ENCODE measurements around the gene C12orf43. TPM values are rescaled to one million over a fixed set of nuclear protein-coding genes. Genes with fewer than 3 reads are reported as not detected.

C12orf43 gene
- polyA plus RNA-seq, 1 donor from 2014 or later = 20.3 TPM

DNA sequence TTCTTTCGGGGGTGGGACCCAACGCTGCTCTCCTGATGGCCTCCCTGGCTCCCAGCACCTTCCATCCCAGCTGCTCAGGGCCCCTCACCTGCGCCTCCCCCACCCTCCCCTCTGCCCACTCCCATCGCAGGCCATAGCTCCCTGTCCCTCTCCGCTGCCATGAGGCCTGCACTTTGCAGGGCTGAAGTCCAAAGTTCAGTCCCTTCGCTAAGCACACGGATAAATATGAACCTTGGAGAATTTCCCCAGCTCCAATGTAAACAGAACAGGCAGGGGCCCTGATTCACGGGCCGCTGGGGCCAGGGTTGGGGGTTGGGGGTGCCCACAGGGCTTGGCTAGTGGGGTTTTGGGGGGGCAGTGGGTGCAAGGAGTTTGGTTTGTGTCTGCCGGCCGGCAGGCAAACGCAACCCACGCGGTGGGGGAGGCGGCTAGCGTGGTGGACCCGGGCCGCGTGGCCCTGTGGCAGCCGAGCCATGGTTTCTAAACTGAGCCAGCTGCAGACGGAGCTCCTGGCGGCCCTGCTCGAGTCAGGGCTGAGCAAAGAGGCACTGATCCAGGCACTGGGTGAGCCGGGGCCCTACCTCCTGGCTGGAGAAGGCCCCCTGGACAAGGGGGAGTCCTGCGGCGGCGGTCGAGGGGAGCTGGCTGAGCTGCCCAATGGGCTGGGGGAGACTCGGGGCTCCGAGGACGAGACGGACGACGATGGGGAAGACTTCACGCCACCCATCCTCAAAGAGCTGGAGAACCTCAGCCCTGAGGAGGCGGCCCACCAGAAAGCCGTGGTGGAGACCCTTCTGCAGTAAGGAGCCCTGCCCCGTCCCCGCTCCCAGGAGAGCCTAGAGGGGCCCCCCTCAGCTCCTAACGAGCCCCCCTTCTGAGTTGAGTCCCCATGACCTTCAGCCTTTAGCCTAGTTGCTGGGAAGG, 37.7 kb downstream of the C12orf43 start, which contains the start of gene HNF1A:
Gene HNF1A (plus strand): TSS at position 248 of the 924 bp plus-strand sequence. CDS start 226 bp downstream, at position 474.
- no peak within 1 kb of the TSS for H3K9ac ChIP-seq (ENCODE audit: low read length)
- TF ChIP-seq MXI1 (conservative IDR thresholded peaks at IDR 0.05; ENCODE audit: poor library complexity, severe bottlenecking) (no peak), TAF1 (IDR thresholded peaks at IDR 0.05; ENCODE audit: low read depth) (no peak), POLR2AphosphoS5 (IDR thresholded peaks at IDR 0.05) (no peak), SMC3 (conservative IDR thresholded peaks at IDR 0.05; ENCODE audit: poor library complexity) (no peak), RAD21 (conservative IDR thresholded peaks at IDR 0.05) (no peak), EP300 (conservative IDR thresholded peaks at IDR 0.05; ENCODE audit: poor library complexity, severe bottlenecking) (no peak), EZH2 (IDR thresholded peaks at IDR 0.05; ENCODE audit: borderline replicate concordance, insufficient read depth, low read length, poor library complexity, severe bottlenecking) (no peak)
- TF ChIP-seq, protein P1, sequence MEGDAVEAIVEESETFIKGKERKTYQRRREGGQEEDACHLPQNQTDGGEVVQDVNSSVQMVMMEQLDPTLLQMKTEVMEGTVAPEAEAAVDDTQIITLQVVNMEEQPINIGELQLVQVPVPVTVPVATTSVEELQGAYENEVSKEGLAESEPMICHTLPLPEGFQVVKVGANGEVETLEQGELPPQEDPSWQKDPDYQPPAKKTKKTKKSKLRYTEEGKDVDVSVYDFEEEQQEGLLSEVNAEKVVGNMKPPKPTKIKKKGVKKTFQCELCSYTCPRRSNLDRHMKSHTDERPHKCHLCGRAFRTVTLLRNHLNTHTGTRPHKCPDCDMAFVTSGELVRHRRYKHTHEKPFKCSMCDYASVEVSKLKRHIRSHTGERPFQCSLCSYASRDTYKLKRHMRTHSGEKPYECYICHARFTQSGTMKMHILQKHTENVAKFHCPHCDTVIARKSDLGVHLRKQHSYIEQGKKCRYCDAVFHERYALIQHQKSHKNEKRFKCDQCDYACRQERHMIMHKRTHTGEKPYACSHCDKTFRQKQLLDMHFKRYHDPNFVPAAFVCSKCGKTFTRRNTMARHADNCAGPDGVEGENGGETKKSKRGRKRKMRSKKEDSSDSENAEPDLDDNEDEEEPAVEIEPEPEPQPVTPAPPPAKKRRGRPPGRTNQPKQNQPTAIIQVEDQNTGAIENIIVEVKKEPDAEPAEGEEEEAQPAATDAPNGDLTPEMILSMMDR (IDR thresholded peaks at IDR 0.05; ENCODE audit: poor library complexity, severe bottlenecking) = no peak
- TF ChIP-seq, protein P2, sequence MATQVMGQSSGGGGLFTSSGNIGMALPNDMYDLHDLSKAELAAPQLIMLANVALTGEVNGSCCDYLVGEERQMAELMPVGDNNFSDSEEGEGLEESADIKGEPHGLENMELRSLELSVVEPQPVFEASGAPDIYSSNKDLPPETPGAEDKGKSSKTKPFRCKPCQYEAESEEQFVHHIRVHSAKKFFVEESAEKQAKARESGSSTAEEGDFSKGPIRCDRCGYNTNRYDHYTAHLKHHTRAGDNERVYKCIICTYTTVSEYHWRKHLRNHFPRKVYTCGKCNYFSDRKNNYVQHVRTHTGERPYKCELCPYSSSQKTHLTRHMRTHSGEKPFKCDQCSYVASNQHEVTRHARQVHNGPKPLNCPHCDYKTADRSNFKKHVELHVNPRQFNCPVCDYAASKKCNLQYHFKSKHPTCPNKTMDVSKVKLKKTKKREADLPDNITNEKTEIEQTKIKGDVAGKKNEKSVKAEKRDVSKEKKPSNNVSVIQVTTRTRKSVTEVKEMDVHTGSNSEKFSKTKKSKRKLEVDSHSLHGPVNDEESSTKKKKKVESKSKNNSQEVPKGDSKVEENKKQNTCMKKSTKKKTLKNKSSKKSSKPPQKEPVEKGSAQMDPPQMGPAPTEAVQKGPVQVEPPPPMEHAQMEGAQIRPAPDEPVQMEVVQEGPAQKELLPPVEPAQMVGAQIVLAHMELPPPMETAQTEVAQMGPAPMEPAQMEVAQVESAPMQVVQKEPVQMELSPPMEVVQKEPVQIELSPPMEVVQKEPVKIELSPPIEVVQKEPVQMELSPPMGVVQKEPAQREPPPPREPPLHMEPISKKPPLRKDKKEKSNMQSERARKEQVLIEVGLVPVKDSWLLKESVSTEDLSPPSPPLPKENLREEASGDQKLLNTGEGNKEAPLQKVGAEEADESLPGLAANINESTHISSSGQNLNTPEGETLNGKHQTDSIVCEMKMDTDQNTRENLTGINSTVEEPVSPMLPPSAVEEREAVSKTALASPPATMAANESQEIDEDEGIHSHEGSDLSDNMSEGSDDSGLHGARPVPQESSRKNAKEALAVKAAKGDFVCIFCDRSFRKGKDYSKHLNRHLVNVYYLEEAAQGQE (IDR thresholded peaks at IDR 0.05; ENCODE audit: borderline replicate concordance) = no peak
- H3K9me2 ChIP-seq (ENCODE audit: insufficient read depth, low read length) = no peaks in the 10 kb centered on the region
- no peaks in the 10 kb centered on the region for H3K79me2 ChIP-seq (replicated peaks; ENCODE audit: insufficient read depth, low read length)
- H3K27me3 ChIP-seq (ENCODE audit: insufficient read depth, low read depth, low read length) = no peaks in the 10 kb centered on the region
- no peaks in the 10 kb centered on the region for H3F3A ChIP-seq (ENCODE audit: insufficient read depth, low read length, poor library complexity, severe bottlenecking)
- H3K4me3 ChIP-seq (ENCODE audit: low read length) = no peak within 1 kb of the TSS
- H2AFZ ChIP-seq (ENCODE audit: low read depth, low read length) = no peak within 1 kb of the TSS
- no peaks in the 10 kb centered on the region for H3K9me3 ChIP-seq (ENCODE audit: low read length)
- H3K4me2 ChIP-seq (ENCODE audit: low read length) = no peak within 1 kb of the TSS
- H3K27ac ChIP-seq (ENCODE audit: low read length) = no peak within 1 kb of the TSS
- H3K36me3 ChIP-seq (ENCODE audit: insufficient read depth, low read length) = no peaks in the 10 kb centered on the region
- H4K20me1 ChIP-seq (ENCODE audit: insufficient read depth) = no peaks in the 10 kb centered on the region

DNA sequence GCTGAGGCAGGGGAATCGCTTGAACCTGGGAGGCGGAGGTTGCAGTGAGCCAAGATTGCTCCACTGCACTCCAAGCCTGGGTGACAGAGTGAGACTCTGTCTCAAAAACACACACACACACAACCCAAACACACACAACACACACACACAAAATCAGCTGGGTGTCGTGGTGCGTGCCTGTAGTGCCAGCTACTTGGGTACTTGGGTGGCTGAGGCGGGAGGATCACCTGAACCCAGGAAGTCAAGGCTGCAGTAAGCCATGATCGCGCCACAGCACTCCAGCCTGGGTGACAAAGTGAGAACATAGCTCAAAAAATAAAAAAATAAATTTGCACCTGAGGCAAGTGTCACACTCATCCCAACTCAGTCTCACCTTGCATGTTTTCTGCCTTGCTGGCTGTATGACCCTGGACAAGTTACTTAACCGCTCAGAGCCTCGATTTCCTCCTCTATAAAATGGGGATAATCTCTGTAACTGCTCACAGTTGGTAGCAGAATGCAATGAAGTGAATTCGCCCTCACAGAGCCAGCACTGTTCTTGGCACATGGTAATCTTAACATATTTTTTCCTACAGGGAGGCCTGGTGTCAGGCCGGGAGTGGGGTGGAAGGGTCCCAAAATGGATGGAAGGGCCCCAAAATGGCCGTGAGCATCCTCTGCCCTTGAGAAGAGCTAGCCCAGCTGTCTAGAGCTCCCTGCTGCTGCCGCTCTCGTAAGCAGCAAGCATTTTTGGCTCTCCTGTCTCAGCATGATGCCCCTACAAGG, 38.6 kb downstream of the C12orf43 start:
- H3K27me3 ChIP-seq (ENCODE audit: insufficient read depth, low read depth, low read length) = no peaks in the 10 kb centered on the region
- no peaks in the 10 kb centered on the region for H3K36me3 ChIP-seq (ENCODE audit: insufficient read depth, low read length)
- no peak overlapping the region for H3K27ac ChIP-seq (ENCODE audit: low read length)
- TF ChIP-seq MXI1 (conservative IDR thresholded peaks at IDR 0.05; ENCODE audit: poor library complexity, severe bottlenecking) = no peak
- TF ChIP-seq EP300 (conservative IDR thresholded peaks at IDR 0.05; ENCODE audit: poor library complexity, severe bottlenecking) = no peak
- no peak for TF ChIP-seq SMC3 (conservative IDR thresholded peaks at IDR 0.05; ENCODE audit: poor library complexity)
- no peaks in the 10 kb centered on the region for H3F3A ChIP-seq (ENCODE audit: insufficient read depth, low read length, poor library complexity, severe bottlenecking)
- no peak overlapping the region for H3K4me3 ChIP-seq (ENCODE audit: low read length)
- no peaks in the 10 kb centered on the region for H3K9me3 ChIP-seq (ENCODE audit: low read length)
- H4K20me1 ChIP-seq (ENCODE audit: insufficient read depth) = no peaks in the 10 kb centered on the region
- no peak overlapping the region for H2AFZ ChIP-seq (ENCODE audit: low read depth, low read length)
- no peaks in the 10 kb centered on the region for H3K79me2 ChIP-seq (replicated peaks; ENCODE audit: insufficient read depth, low read length)
- no peak overlapping the region for H3K9ac ChIP-seq (ENCODE audit: low read length)
- no peaks in the 10 kb centered on the region for H3K9me2 ChIP-seq (ENCODE audit: insufficient read depth, low read length)
- no peak overlapping the region for H3K4me2 ChIP-seq (ENCODE audit: low read length)
